Heart left ventricle (tissue), 13 donors: ENCODE results near the gene NFIX.

ENCODE experiments used
- CTCF ChIP-seq, 12 donors: fragments of 200-600 bp; sonication (generic) in 4 of 12; IDR thresholded peaks; one replicate each; pipeline versions ENCODE4 v1.5.0 to v1.8.0; 2018 to 2022; ENCODE audit warnings: antibody characterized with exemption in 12 of 12, mild to moderate bottlenecking in 5 of 12
- POLR2A ChIP-seq, 2 donors: fragments of 450-650 bp; IDR thresholded peaks; one replicate each; pipeline ENCODE4 v1.6.1; 2017; ENCODE audit warnings: antibody characterized with exemption in 2 of 2, mild to moderate bottlenecking in 2 of 2, moderate library complexity in 2 of 2
- donor health status: ischemic (EF 13 %, LVEDD 7.1; RV severe dilation, severe dysfunction).
- donor health status: DM: no; HTN: yes; CAD: no.
- donor health status: DM: no; HTN: no; CAD: no.
- donor health status: ischemic (EF 25% LVEDD 6.9; RV normal size, moderate dysfunction).
- donor health status: ischemic (EF 25% LVEDD 5.7; RV mildly dilated, moderate dysfunction).
- donor health status: ischemic (EF 35%, LVEDD 5.7; RV mildly dilated, moderate dysfunction).
- donor health status: nonischemic (EF 11% LVEDD 7.7; RV severe dilation, severe dysfunction).
- donor health status: DM: yes; HTN: yes; CAD: no.
- donor health status: PGD.
- donor health status: ischemic (EF 29% LVEDD 5.4; RV normal size, mild dysfunction).
- donor health status: nonischemic (EF 23%, LVEDD 6.1; RV moderate dilation, normal function).

GRCh38 chr19:12969292-12969988 is 25.8 kb upstream of the NFIX start, which contains the start of gene DAND5:
- TF ChIP-seq POLR2A (IDR thresholded peaks at IDR 0.05): no peak
- TF ChIP-seq CTCF (IDR thresholded peaks at IDR 0.05): no peak
